Type B pancreatic cell (in vitro differentiated cells): ENCODE results near the gene TAGLN3. TPM values are rescaled to one million over a fixed set of nuclear protein-coding genes. Genes with fewer than 3 reads are reported as not detected.

Experiments used
- DNase-seq: peaks from one replicate; pipeline ENCODE4 v3.0.0; 2021; ENCODE audit warnings: mixed read lengths; ENCODE audit not compliant: unreplicated experiment; ENCODE audit errors: extremely low spot score
- H3K27ac Mint-ChIP-seq: 2 replicates; pipeline ENCODE4 v1.8.0; 2021; ENCODE audit warnings: mild to moderate bottlenecking, mixed read lengths
- H3K27me3 Mint-ChIP-seq: 2 replicates; pipeline ENCODE4 v1.8.0; 2021; ENCODE audit warnings: mixed read lengths
- H3K36me3 Mint-ChIP-seq: 2 replicates; pipeline ENCODE4 v1.8.0; 2021; ENCODE audit warnings: mixed read lengths
- H3K4me1 Mint-ChIP-seq: one replicate; pipeline ENCODE4 v1.8.0; 2021; ENCODE audit warnings: mixed read lengths; ENCODE audit not compliant: unreplicated experiment
- H3K4me3 Mint-ChIP-seq: 2 replicates; pipeline ENCODE4 v1.8.0; 2021; ENCODE audit warnings: mild to moderate bottlenecking, mixed read lengths
- H3K9me3 Mint-ChIP-seq: 2 replicates; pipeline ENCODE4 v1.8.0; 2021; ENCODE audit warnings: mixed read lengths
- CTCF ChIP-seq: fragments of 200-600 bp; sonication (generic); conservative IDR thresholded peaks from 2 replicates; pipeline ENCODE4 v1.5.0; 2021; ENCODE audit warnings: antibody characterized with exemption, mild to moderate bottlenecking
- total RNA-seq: library from RNA; stranded (reverse); gene quantifications from 2 replicates; pipeline ENCODE4 v1.2.1, GENCODE V29; 2021; ENCODE audit warnings: low replicate concordance

The TAGLN3 gene
- total RNA-seq, 1 donor from 2014 or later = 14.8 TPM

- H3K4me3 Mint-ChIP-seq = no peak overlapping the region
- H3K27ac Mint-ChIP-seq = no peak overlapping the region
- DNase-seq = no peak
- peaks cover 14% of the 10 kb centered on the region for H3K4me1 Mint-ChIP-seq
- no peak for TF ChIP-seq CTCF
- peaks cover 36% of the 10 kb centered on the region for H3K36me3 Mint-ChIP-seq
- H3K27me3 Mint-ChIP-seq = no peaks in the 10 kb centered on the region
- no peaks in the 10 kb centered on the region for H3K9me3 Mint-ChIP-seq
These were observed 11.9 kb upstream of the TAGLN3 start for GRCh38 chr3:111986800-111987199.

GRCh38 chr3:111989061-111989678, 9.6 kb upstream of the TAGLN3 start:
- peak; percentile 87 for TF ChIP-seq CTCF
- DNase-seq = no peak
- H3K36me3 Mint-ChIP-seq = peaks cover 45% of the 10 kb centered on the region

GRCh38 chr3:111993038-111993437, 5.7 kb upstream of the TAGLN3 start:
- Mint-ChIP-seq H3K36me3 (peaks cover 21% of the 10 kb centered on the region), H3K27ac (no peak overlapping the region), H3K4me1 (peaks cover 3% of the 10 kb centered on the region), H3K27me3 (no peaks in the 10 kb centered on the region), H3K9me3 (no peaks in the 10 kb centered on the region), H3K4me3 (no peak overlapping the region)
- no peak for TF ChIP-seq CTCF
- DNase-seq = no peak

More at GRCh38 chr3:111989061-111989678, 9.6 kb upstream of the TAGLN3 start:
- Mint-ChIP-seq H3K27ac (no peak overlapping the region), H3K27me3 (no peaks in the 10 kb centered on the region), H3K4me3 (no peak overlapping the region), H3K4me1 (peaks cover 3% of the 10 kb centered on the region), H3K9me3 (no peaks in the 10 kb centered on the region)

GRCh38 chr3:111999484-112000324, 982 bp downstream of the TAGLN3 start:
- Mint-ChIP-seq H3K4me1 (peaks cover 39% of the 10 kb centered on the region), H3K4me3 (peak overlapping the region; percentile 93), H3K36me3 (no peaks in the 10 kb centered on the region), H3K27ac (peak overlapping the region; percentile 68), H3K27me3 (peaks cover 27% of the 10 kb centered on the region), H3K9me3 (no peaks in the 10 kb centered on the region)
- DNase-seq = no peak
- no peak for TF ChIP-seq CTCF

GRCh38 chr3:112000367-112000771, 1.6 kb downstream of the TAGLN3 start:
- H3K4me3 Mint-ChIP-seq = peak overlapping the region; percentile 93
- H3K36me3 Mint-ChIP-seq = peaks cover 4% of the 10 kb centered on the region
- DNase-seq = no peak
- peaks cover 42% of the 10 kb centered on the region for H3K4me1 Mint-ChIP-seq
- no peak overlapping the region for H3K27ac Mint-ChIP-seq
- no peak for TF ChIP-seq CTCF
- peaks cover 27% of the 10 kb centered on the region for H3K27me3 Mint-ChIP-seq
- H3K9me3 Mint-ChIP-seq = no peaks in the 10 kb centered on the region
